RWPE2 (cell line): ENCODE measurements around the gene CCDC74B.
A peak's percentile ranks its signal among the peaks of the same experiment; 100 is the strongest.
"Not testable (repeated sequence)": the region's sequence is repeated elsewhere in the genome, so short reads cannot be mapped to it uniquely, and the experiment has no call there.

Experiments
- ATAC-seq: fragments of 200-7000 bp; cut with Tn5 transposase; 3 replicates; pipeline ENCODE4 v1.9.1; 2021; ENCODE audit warnings: low read depth
- DNase-seq: peaks from one replicate; pipeline ENCODE4 v3.0.0-alpha.2; 2020; ENCODE audit warnings: low spot score
- H3K27ac ChIP-seq: fragments of 450-650 bp; 2 replicates; pipeline ENCODE4 v1.5.1; 2017; ENCODE audit warnings: mild to moderate bottlenecking; ENCODE audit not compliant: poor library complexity, severe bottlenecking
- H3K27me3 ChIP-seq: fragments of 250-450 bp; sonication (Bioruptor Pico); 2 replicates; pipeline ENCODE4 v1.5.1; 2021; ENCODE audit warnings: mild to moderate bottlenecking, moderate library complexity; ENCODE audit not compliant: insufficient read depth, poor library complexity, severe bottlenecking
- H3K36me3 ChIP-seq: fragments of 250-450 bp; sonication (Bioruptor Pico); 2 replicates; pipeline ENCODE4 v1.5.1; 2020; ENCODE audit warnings: low read depth, mild to moderate bottlenecking, moderate library complexity
- H3K4me1 ChIP-seq: fragments of 250-450 bp; sonication (Bioruptor Pico); 2 replicates; pipeline ENCODE4 v1.5.1; 2021; ENCODE audit warnings: mild to moderate bottlenecking, moderate library complexity; ENCODE audit not compliant: insufficient read depth, poor library complexity, severe bottlenecking
- H3K4me3 ChIP-seq: fragments of 250-450 bp; sonication (Bioruptor Pico); 2 replicates; pipeline ENCODE4 v1.5.1; 2021; ENCODE audit warnings: mild to moderate bottlenecking, moderate library complexity; ENCODE audit not compliant: severe bottlenecking
- H3K9me3 ChIP-seq: fragments of 250-450 bp; sonication (Bioruptor Pico); 2 replicates; pipeline ENCODE4 v1.5.1; 2021; ENCODE audit warnings: mild to moderate bottlenecking, moderate library complexity; ENCODE audit not compliant: severe bottlenecking
- CTCF ChIP-seq: fragments of 450-650 bp; IDR thresholded peaks from one replicate; pipeline ENCODE4 v1.5.1; 2017; ENCODE audit warnings: mild to moderate bottlenecking, moderate library complexity; ENCODE audit not compliant: poor library complexity, severe bottlenecking

The CCDC74B gene

GRCh38 chr2:130187268-130187667, 42.4 kb upstream of the CCDC74B start:
- no peak overlapping the region for H3K27ac ChIP-seq
- no peak for ATAC-seq
- H3K9me3 ChIP-seq, result no peaks in the 10 kb centered on the region
- H3K4me1 ChIP-seq, result no peaks in the 10 kb centered on the region
- DNase-seq, result no peak
- H3K4me3 ChIP-seq, result no peak overlapping the region
- no peaks in the 10 kb centered on the region for H3K36me3 ChIP-seq
- TF ChIP-seq CTCF, result no peak
- H3K27me3 ChIP-seq, result no peaks in the 10 kb centered on the region

- ATAC-seq, result no peak
These were observed 41.5 kb upstream of the CCDC74B start for GRCh38 chr2:130186391-130186790.

GRCh38 chr2:130185896-130186295, 41.0 kb upstream of the CCDC74B start:
- no peaks in the 10 kb centered on the region for H3K4me1 ChIP-seq
- no peak overlapping the region for H3K4me3 ChIP-seq
- H3K27ac ChIP-seq, result no peak overlapping the region
- no peak for TF ChIP-seq CTCF
- ATAC-seq (no peak), DNase-seq (no peak)
- H3K27me3 ChIP-seq, result no peaks in the 10 kb centered on the region
- H3K9me3 ChIP-seq, result no peaks in the 10 kb centered on the region
- H3K36me3 ChIP-seq, result no peaks in the 10 kb centered on the region

More at GRCh38 chr2:130186391-130186790, 41.5 kb upstream of the CCDC74B start:
- TF ChIP-seq CTCF, result no peak
- H3K36me3 ChIP-seq, result no peaks in the 10 kb centered on the region
- no peak overlapping the region for H3K4me3 ChIP-seq
- no peaks in the 10 kb centered on the region for H3K4me1 ChIP-seq
- H3K27me3 ChIP-seq, result no peaks in the 10 kb centered on the region
- H3K27ac ChIP-seq, result no peak overlapping the region
- H3K9me3 ChIP-seq, result no peaks in the 10 kb centered on the region
- DNase-seq, result no peak

- no peaks in the 10 kb centered on the region for H3K36me3 ChIP-seq
- ATAC-seq (no peak), DNase-seq (no peak)
- no peak overlapping the region for H3K27ac ChIP-seq
- H3K9me3 ChIP-seq, result no peaks in the 10 kb centered on the region
- TF ChIP-seq CTCF, result no peak
- peaks cover under 1% of the 10 kb centered on the region for H3K4me1 ChIP-seq
- H3K27me3 ChIP-seq, result no peaks in the 10 kb centered on the region
- no peak overlapping the region for H3K4me3 ChIP-seq
These were observed 40.5 kb upstream of the CCDC74B start for GRCh38 chr2:130185436-130185835.

- Histone ChIP-seq H3K9me3 (no peaks in the 10 kb centered on the region), H3K27me3 (no peaks in the 10 kb centered on the region), H3K4me3 (no peak overlapping the region), H3K27ac (peak overlapping the region; percentile 63), H3K4me1 (peaks cover 6% of the 10 kb centered on the region), H3K36me3 (peaks cover 5% of the 10 kb centered on the region; the same call in 1 of the 2 replicates)
- ATAC-seq (no peak), DNase-seq (no peak)
- TF ChIP-seq CTCF, result no peak
These were observed 38.8 kb upstream of the CCDC74B start for GRCh38 chr2:130183512-130184373.

GRCh38 chr2:130182826-130183511, 38.1 kb upstream of the CCDC74B start:
- ATAC-seq, result 0 out of 3 replicates have a peak, but pooled peaks have one; percentile 6
- peak overlapping the region; percentile 63 for H3K27ac ChIP-seq
- DNase-seq, H3K27me3 ChIP-seq, H3K4me1 ChIP-seq, H3K36me3 ChIP-seq, H3K9me3 ChIP-seq: not testable (repeated sequence)
- H3K4me3 ChIP-seq, result peak overlapping the region; percentile 96
